ENCODE results near the gene OR52E1.

Gene OR52E1

GRCh38 chr11:5069272-5069671 is at the start of gene OR52E1:
Gene OR52E1, plus strand, starts transcription at chr11:5069572.
- TF ChIP-seq CTCF (IDR thresholded peaks at IDR 0.05; ENCODE audit: insufficient read depth, low read length, missing control alignments): no peak
- H3K4me3 ChIP-seq (ENCODE audit: low read depth, low read length): no peak within 1 kb of the TSS
- ChIA-PET CTCF (no interaction called here), POLR2A (no interaction called here)
- no peak for DNase-seq (ENCODE audit: low read depth, low spot score)

- ChIA-PET CTCF (no interaction called here), POLR2A (no interaction called here)
- TF ChIP-seq CTCF (IDR thresholded peaks at IDR 0.05; ENCODE audit: insufficient read depth, low read length, missing control alignments): no peak
- DNase-seq (ENCODE audit: low read depth, low spot score): no peak
- H3K4me3 ChIP-seq (ENCODE audit: low read depth, low read length): no peak overlapping the region
Observed at GRCh38 chr11:5021996-5022395, 47.4 kb upstream of the OR52E1 start.

- TF ChIP-seq CTCF (IDR thresholded peaks at IDR 0.05; ENCODE audit: insufficient read depth, low read length, missing control alignments): no peak
- no peak overlapping the region for H3K4me3 ChIP-seq (ENCODE audit: low read depth, low read length)
- DNase-seq (ENCODE audit: low read depth, low spot score): no peak
- CTCF ChIA-PET: no interaction called here
- POLR2A ChIA-PET: no interaction called here
Observed at GRCh38 chr11:5036669-5037068, 32.7 kb upstream of the OR52E1 start.

- no peak overlapping the region for H3K4me3 ChIP-seq (ENCODE audit: low read depth, low read length)
- ChIA-PET CTCF (no interaction called here), POLR2A (no interaction called here)
- no peak for DNase-seq (ENCODE audit: low read depth, low spot score)
- no peak for TF ChIP-seq CTCF (IDR thresholded peaks at IDR 0.05; ENCODE audit: insufficient read depth, low read length, missing control alignments)
Observed at GRCh38 chr11:5037926-5038325, 31.4 kb upstream of the OR52E1 start.

- POLR2A ChIA-PET: no interaction called here
- CTCF ChIA-PET: no interaction called here
Observed at GRCh38 chr11:5038341-5038740, 31.0 kb upstream of the OR52E1 start.

GRCh38 chr11:5040876-5041275 is 28.5 kb upstream of the OR52E1 start:
- TF ChIP-seq CTCF (IDR thresholded peaks at IDR 0.05; ENCODE audit: insufficient read depth, low read length, missing control alignments): no peak
- DNase-seq (ENCODE audit: low read depth, low spot score): no peak
- H3K4me3 ChIP-seq (ENCODE audit: low read depth, low read length): no peak overlapping the region
- ChIA-PET CTCF (no interaction called here), POLR2A (no interaction called here)

More at GRCh38 chr11:5038341-5038740, 31.0 kb upstream of the OR52E1 start:
- H3K4me3 ChIP-seq (ENCODE audit: low read depth, low read length): no peak overlapping the region
- no peak for TF ChIP-seq CTCF (IDR thresholded peaks at IDR 0.05; ENCODE audit: insufficient read depth, low read length, missing control alignments)
- no peak for DNase-seq (ENCODE audit: low read depth, low spot score)

Data from AG04449 (cell line).